Activated CD8-positive, alpha-beta memory T cell treated with anti-CD3 and anti-CD28 coated beads for 36 hours (primary cell): ENCODE results near the gene AARS1. TPM values are rescaled to one million over a fixed set of nuclear protein-coding genes. Genes with fewer than 3 reads are reported as not detected.
"Not testable (repeated sequence)": the region's sequence is repeated elsewhere in the genome, so short reads cannot be mapped to it uniquely, and the experiment has no call there.

Source experiments
- CTCF ChIA-PET: fragments of 350-600 bp; sonication (Branson Sonifier 250); formaldehyde crosslinking; loops from one replicate; lab custom pipeline; 2021; ENCODE audit warnings: antibody characterized with exemption; lab: Charles Lee
- POLR2A ChIA-PET: fragments of 350-600 bp; sonication (Branson Sonifier 250); formaldehyde crosslinking; loops from one replicate; lab custom pipeline; 2021; ENCODE audit warnings: antibody characterized with exemption; lab: Charles Lee
- total RNA-seq, 2 experiments: library from RNA; stranded (reverse); gene quantifications; one replicate each; pipeline ENCODE4 v1.2.3, GENCODE V29; 2021

Gene AARS1
- total RNA-seq, 2 experiments from 2014 or later: 162 to 164 TPM

- ChIA-PET CTCF (interaction anchor here (0.8 to 1.5 kb wide), 2 partner anchors 9 to 16 kb away, joined by 3 read pairs; no protein-coding TSS in a partner anchor), POLR2A (interaction anchor here (1.0 to 1.2 kb wide), 2 partner anchors 39 to 55 kb away, joined by 3 to 4 read pairs; partner anchors contain the start of genes DDX19A and EXOSC6)
Measured at GRCh38 chr16:70290949-70291519, 1.7 kb upstream of the AARS1 start.

DNA sequence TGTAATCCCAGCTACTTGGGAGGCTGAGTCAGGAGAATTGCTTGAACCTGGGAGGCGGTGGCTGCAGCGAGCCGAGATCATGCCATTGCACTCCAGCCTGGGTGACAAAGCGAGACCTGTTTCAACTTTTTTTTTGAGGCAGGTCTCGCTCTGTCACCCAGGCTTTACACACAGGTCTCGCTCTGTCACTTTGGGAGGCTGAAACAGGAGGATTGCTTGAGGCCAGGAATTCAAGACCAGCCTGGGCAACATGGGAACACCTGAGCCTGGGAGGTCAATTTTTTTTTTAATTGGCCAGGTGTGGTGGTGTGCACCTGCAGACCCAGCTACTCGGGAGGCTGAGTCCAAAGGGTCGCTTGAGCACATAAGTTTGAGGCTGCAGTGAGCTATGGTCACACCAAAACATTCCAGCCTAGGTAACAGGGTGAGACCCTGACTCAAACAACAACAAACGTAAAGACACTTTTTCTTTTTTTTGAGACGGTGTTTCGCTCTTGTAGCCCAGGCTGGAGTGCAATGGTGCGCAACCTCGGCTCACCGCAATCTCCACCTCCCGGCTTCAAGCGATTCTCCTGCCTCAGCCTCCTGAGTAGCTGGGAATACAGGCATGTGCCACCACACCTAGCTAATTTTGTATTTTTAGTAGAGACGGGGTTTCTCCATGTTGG, 1.9 kb downstream of the AARS1 start:
- CTCF ChIA-PET: not testable (repeated sequence)
- POLR2A ChIA-PET: interaction anchor here (0.6 to 2.5 kb wide), 4 partner anchors 14 to 1521 kb away, joined by 3 to 28 read pairs (median 3); partner anchors contain the start of genes AP1G1 and DDX19A

GRCh38 chr16:70276392-70276791, 12.9 kb downstream of the AARS1 start:
- ChIA-PET CTCF (no interaction called here), POLR2A (no interaction called here)

- ChIA-PET CTCF (no interaction called here), POLR2A (no interaction called here)
Measured at GRCh38 chr16:70271696-70272095, 17.6 kb downstream of the AARS1 start.

GRCh38 chr16:70270176-70270575, 19.1 kb downstream of the AARS1 start:
- ChIA-PET POLR2A (interaction anchor here (1.0 kb wide), 1 partner anchor 287 kb away, joined by 9 read pairs; no protein-coding TSS in a partner anchor), CTCF (interaction anchor here (0.5 kb wide), 1 partner anchor 23 kb away, joined by 3 read pairs; no protein-coding TSS in a partner anchor)

- ChIA-PET POLR2A (no interaction called here), CTCF (no interaction called here)
Measured at GRCh38 chr16:70269471-70269870, 19.8 kb downstream of the AARS1 start.

- CTCF ChIA-PET: interaction anchor here (0.6 to 2.9 kb wide), 3 partner anchors 15 to 854 kb away, joined by 4 to 12 read pairs (median 4); partner anchors contain the start of gene EXOSC6
- POLR2A ChIA-PET: not testable (repeated sequence)
Measured at GRCh38 chr16:70267922-70268321, 21.4 kb downstream of the AARS1 start.

DNA sequence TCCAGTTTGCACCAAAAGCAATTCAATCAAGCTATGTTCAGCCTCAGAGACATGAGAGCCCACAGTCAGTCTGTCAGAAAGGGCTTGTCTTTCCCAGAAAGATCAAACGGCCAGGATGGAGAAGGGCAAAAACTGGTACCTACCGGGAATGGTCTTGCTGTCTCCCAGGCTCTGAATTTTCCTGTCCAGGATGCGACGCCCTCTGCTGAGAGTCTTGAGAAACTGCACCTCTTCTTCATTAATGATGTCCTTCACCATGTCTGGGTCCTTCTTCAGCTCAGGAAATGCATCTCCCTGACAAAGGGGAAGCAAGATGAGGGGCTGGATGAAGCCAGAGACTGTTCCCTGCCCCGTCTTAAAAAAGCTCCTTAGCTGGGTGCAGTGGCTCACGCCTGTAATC, 21.8 kb downstream of the AARS1 start:
- CTCF ChIA-PET: interaction anchor here (0.6 to 2.9 kb wide), 3 partner anchors 15 to 853 kb away, joined by 4 to 12 read pairs (median 4); partner anchors contain the start of gene EXOSC6
- POLR2A ChIA-PET: interaction anchor here (1.1 kb wide), 1 partner anchor 21 kb away, joined by 3 read pairs; the partner anchor contains the start of gene AARS1

- CTCF ChIA-PET, POLR2A ChIA-PET: not testable (repeated sequence)
Measured at GRCh38 chr16:70259903-70260302, 29.4 kb downstream of the AARS1 start.

DNA sequence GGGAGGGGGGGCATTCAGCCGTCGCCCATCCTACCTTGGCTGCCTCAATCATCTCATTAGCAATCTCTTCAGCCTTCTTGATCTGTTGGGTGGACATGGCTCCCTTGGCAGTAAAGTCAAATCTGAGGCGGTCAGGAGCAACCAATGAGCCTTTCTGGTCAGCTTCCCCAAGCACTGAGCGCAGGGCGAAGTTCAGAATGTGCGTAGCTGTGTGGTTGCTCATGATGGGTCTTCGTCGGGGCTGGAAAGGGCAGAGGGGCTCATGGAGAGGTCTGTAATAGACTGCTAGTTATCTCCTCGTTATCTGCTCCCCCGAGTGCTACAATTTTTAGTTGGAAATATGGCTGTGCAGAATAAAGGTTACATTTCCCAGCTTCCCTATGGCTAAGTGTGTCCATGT, 30.4 kb downstream of the AARS1 start:
- ChIA-PET POLR2A (interaction anchor here (0.7 kb wide), 1 partner anchor 1661 kb away, joined by 3 read pairs; no protein-coding TSS in a partner anchor), CTCF (interaction anchor here (0.7 kb wide), 1 partner anchor 23 kb away, joined by 3 read pairs; no protein-coding TSS in a partner anchor)

DNA sequence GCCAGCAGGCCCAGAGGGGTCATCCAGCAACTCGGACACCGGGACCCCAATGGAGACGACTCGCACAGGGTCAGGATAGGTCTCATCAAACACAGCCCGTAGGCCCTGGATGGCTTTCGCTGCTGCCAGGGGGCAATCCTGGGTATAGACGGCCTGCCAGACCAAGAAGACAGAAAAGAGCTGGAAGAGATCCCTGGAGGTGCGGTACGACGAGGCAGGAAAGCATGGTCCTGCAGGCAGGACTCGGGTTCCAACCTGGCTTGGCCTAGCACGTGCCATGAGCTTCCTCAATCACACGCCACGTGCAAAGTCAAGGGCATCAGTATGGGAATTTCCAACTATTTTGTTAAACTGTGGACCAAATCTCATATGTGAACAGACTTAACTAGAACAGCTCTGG, 31.2 kb downstream of the AARS1 start:
- ChIA-PET CTCF (no interaction called here), POLR2A (no interaction called here)

- ChIA-PET CTCF (no interaction called here), POLR2A (no interaction called here)
Measured at GRCh38 chr16:70257391-70257790, 31.9 kb downstream of the AARS1 start.

- ChIA-PET POLR2A (no interaction called here), CTCF (no interaction called here)
Measured at GRCh38 chr16:70255574-70255973, 33.7 kb downstream of the AARS1 start.

- POLR2A ChIA-PET: no interaction called here
- CTCF ChIA-PET: interaction anchor here (1.1 kb wide), 1 partner anchor 19 kb away, joined by 3 read pairs; no protein-coding TSS in a partner anchor
Measured at GRCh38 chr16:70254965-70255286, 34.4 kb downstream of the AARS1 start.

DNA sequence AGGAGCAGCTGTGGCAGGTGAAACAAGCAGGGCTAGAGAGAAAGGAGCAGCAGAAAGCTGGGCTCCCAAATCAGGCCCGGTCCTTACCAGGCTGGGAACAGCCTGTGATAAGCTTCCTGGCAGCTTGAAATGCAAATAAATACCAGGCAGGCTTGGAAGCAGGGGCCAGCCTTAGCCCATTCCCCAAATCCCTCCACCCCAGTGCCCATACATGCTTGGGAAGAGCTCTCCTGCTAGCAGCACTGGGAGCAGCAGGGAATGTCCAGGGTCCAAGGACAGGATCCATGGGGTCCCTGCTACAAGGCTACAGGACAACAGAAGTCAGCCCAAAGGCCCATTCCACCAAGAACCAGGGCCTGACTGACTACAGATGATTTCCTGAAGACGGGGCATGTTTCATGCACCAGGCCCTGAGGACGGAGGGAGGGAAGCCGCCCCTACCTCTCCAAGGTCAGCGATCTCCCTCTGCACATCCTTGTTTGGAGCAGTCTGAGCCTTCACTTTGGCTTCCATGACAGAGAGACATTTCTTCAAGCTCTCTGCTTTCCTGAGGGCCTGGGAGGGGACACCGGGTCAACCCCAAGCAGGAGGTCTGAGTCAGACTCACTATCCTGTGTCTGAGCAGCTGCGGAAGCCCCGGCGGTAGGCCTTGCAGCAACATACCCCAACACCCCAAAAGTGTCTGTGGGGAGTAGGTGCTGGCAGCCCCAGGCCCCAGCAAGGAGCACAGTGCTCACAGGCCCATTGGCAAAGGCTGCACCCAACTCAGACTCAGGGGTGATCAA, 34.9 kb downstream of the AARS1 start:
- CTCF ChIA-PET: interaction anchor here (1.1 kb wide), 1 partner anchor 19 kb away, joined by 3 read pairs; no protein-coding TSS in a partner anchor
- POLR2A ChIA-PET: no interaction called here

DNA sequence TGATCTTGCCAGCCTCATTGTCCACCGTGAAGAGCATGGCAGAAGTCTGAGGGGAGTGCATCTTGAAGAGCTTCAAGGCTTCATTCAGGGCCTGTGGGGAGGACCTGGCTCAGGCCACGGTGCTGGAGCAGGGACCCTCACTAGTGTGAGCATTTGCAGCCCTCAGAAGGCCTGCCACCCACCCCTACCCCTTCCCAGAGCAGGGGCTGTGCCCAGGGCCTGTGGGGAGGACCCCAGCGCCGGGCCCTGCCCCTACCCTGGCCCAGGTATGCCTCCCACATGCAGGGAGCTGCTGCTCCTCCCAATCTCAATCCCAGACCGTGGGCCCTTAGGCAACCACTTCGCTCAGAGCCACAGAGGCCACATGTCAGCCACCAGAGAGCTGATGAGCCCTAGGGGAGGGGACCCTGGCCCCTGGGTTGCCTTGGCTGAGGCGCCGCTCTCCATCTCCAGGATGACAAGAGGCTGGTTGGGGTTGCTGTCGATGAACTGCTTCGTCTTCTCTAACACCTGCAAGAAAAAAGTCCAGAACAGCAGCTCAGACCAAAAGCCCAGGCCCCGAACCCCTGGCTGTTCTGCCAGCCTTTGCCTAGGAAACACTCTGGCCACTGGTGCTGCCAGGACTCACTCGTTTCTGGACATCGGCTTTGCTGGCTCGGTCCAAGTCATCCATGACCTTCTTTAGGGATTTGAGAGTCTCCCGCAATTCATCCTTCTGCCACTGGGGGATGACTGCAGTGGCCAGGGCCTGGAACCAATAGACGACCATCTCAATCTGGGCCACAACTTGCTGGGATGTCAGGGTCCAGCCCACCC, 35.8 kb downstream of the AARS1 start:
- ChIA-PET POLR2A (interaction anchor here (0.5 kb wide), 1 partner anchor 32 kb away, joined by 5 read pairs; no protein-coding TSS in a partner anchor), CTCF (interaction anchor here (1.0 to 2.5 kb wide), 4 partner anchors 14 to 46 kb away, joined by 3 to 12 read pairs (median 4); partner anchors contain the start of genes AARS1 and DDX19B)

- ChIA-PET CTCF (interaction anchor here (0.5 to 2.5 kb wide), 9 partner anchors 11 to 356 kb away, joined by 3 to 12 read pairs (median 3); partner anchors contain the start of genes AARS1, DDX19A and DDX19B), POLR2A (interaction anchor here (0.5 to 2.1 kb wide), 6 partner anchors 33 to 316 kb away, joined by 3 to 10 read pairs (median 4); partner anchors contain the start of genes AARS1 and DDX19A)
Measured at GRCh38 chr16:70252355-70252988, 36.8 kb downstream of the AARS1 start.
